Bronchus fibroblast of lung (primary cell): ENCODE results near the gene AUTS2. TPM values are rescaled to one million over a fixed set of nuclear protein-coding genes. Genes with fewer than 3 reads are reported as not detected.

Experiments used
- total RNA-seq: library from RNA; depleted of rRNA; stranded (reverse); fragments of >200 nt; gene quantifications from 2 replicates; pipeline ENCODE4 v1.2.3, GENCODE V29; 2015

The AUTS2 gene
- 3.9 and 4.2 TPM in 2 replicates for total RNA-seq

GRCh38 chr7:69598081-69598486 is at the start of gene AUTS2:
Gene AUTS2, plus strand, starts transcription at chr7:69598475. Its CDS starts 1,179 bp downstream, at chr7:69599654.

